Kidney (tissue), 14 donors: ENCODE results near the gene PCDH12. TPM values are rescaled to one million over a fixed set of nuclear protein-coding genes. Genes with fewer than 3 reads are reported as not detected.
A peak's percentile ranks its signal among the peaks of the same experiment; 100 is the strongest.

Experiments
- DNase-seq, 5 donors: peaks; one replicate each; pipeline ENCODE4 v3.0.0-alpha.2; 2013 to 2020
- FAIRE-seq: peaks from 2 replicates; lab custom pipeline; 2012; peaks lifted over from hg19 to GRCh38; lab: Jason Lieb, UNC
- H3K27ac ChIP-seq, 2 donors: one replicate each; pipeline ENCODE4 v1.7.0; 2013; ENCODE audit warnings: low read depth in 2 of 2, low read length in 2 of 2, inconsistent platforms in 1 of 2
- H3K27me3 ChIP-seq: one replicate; pipeline ENCODE4 v1.7.1; 2013; ENCODE audit warnings: low read length, inconsistent platforms; ENCODE audit not compliant: control insufficient read depth, insufficient read depth
- H3K36me3 ChIP-seq, 3 donors: one replicate each; pipeline versions ENCODE4 v1.7.0 to v1.7.1; 2013; ENCODE audit warnings: low read length in 3 of 3, control low read depth in 1 of 3, inconsistent platforms in 1 of 3; ENCODE audit not compliant: insufficient read depth in 3 of 3, control insufficient read depth in 2 of 3
- H3K4me1 ChIP-seq, 3 donors: one replicate each; pipeline versions ENCODE4 v1.7.0 to v1.7.1; 2013; ENCODE audit warnings: low read length in 3 of 3, inconsistent platforms in 1 of 3, low read depth in 1 of 3; ENCODE audit not compliant: control insufficient read depth in 2 of 3, insufficient read depth in 2 of 3
- H3K4me3 ChIP-seq, 3 donors: one replicate each; pipeline versions ENCODE4 v1.7.0 to v1.8.1; 2013; ENCODE audit warnings: low read length in 3 of 3, control low read depth in 1 of 3, inconsistent platforms in 1 of 3
- H3K9ac ChIP-seq, 3 donors: one replicate each; pipeline versions ENCODE4 v1.7.0 to v1.7.1; 2013; ENCODE audit warnings: low read length in 3 of 3, control low read depth in 1 of 3, inconsistent platforms in 1 of 3
- H3K9me3 ChIP-seq, 3 donors: one replicate each; pipeline versions ENCODE4 v1.7.0 to v1.7.1; 2013; ENCODE audit warnings: low read length in 3 of 3, control low read depth in 1 of 3, inconsistent platforms in 1 of 3; ENCODE audit not compliant: control insufficient read depth in 2 of 3, insufficient read depth in 1 of 3
- intact Hi-C: fragments of 100-400 bp; cut with DNase I; formaldehyde crosslinking; loops from one replicate; pipeline ENCODE4 v1.11.1; 2022
- polyA plus RNA-seq: library from polyadenylated mRNA; stranded (reverse); fragments of 350-450 nt; fragmentation: Illumina TruSeq; extraction: RNeasy Lipid Tissue Mini Kit (QIAGEN cat#74804); gene quantifications from one replicate; pipeline ENCODE4 v1.2.3, GENCODE V29; 2014; ENCODE audit warnings: low read depth, low replicate concordance; ENCODE audit not compliant: insufficient read depth
- total RNA-seq: library from RNA; stranded (reverse); fragmentation: NEBNext Ultra II Directional; extraction: Animal tissue kit (Norgen Biotek cat#: 25700); gene quantifications from one replicate; pipeline ENCODE4 v1.2.1, GENCODE V29; 2021
- TF ChIP-seq, protein P1 (sequence below): IDR thresholded peaks from 3 replicates; pipeline ENCODE4 v1.5.1; 2012; ENCODE audit warnings: mild to moderate bottlenecking, moderate library complexity, borderline replicate concordance; ENCODE audit not compliant: insufficient read depth; ENCODE audit errors: extremely low read depth
- donor health status: control.
- donor health status: control.
- donor health status: control.
- donor health status: control.
- donor health status: control.
- donor health status: DM: yes; HTN: yes; CAD: no.
- donor health status: Normal renal cell carcinoma (clear cell type).

PCDH12 gene
- total and polyA plus RNA-seq, 2 donors from 2014 or later: 7.4 to 14.1 TPM

DNA sequence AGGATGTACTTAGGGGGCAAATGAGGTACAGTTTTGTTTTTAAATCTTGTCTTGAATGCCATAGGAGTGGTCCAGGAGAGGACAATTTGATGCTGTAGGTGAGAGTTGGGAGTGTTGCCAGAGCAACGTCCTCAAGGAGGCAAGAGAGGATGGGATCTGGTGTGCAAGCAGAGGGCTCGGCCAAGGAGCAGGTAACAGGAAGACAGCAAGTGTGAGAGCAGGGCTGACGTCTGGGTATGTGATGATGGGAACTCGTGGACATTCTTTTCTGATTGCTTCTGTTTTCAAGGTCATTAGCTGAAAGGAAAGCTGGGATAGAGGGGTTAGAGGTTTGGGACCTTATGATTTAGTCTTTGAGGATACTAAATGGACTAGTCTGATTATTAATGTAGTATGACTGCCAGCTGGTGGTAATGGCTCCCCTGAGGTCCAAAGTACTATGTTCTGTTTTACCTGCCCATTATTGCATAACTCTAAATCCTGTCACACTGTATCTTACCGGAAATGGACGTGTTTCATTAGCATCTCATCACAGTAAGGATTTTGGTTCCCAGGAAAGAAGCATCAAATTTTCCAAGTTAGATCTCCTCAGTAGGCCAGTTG, 39.5 kb upstream of the PCDH12 start:
- H3K27ac ChIP-seq: no peak overlapping the region
- H3K9ac ChIP-seq: no peak overlapping the region
- intact Hi-C loops: loop anchor here (10.0 kb wide), 1 partner anchor 147 kb away; no protein-coding TSS in a partner anchor
- H3K27me3 ChIP-seq: no peaks in the 10 kb centered on the region
- peaks cover 5 to 38% (median 25%) of the 10 kb centered on the region in 3 donors for H3K36me3 ChIP-seq
- no peak overlapping the region for H3K4me3 ChIP-seq
- no peaks in the 10 kb centered on the region for H3K9me3 ChIP-seq
- peaks cover 0 to 6% (median 2%) of the 10 kb centered on the region in 3 donors for H3K4me1 ChIP-seq
- DNase-seq (no peak), FAIRE-seq (no peak)
- TF ChIP-seq, protein P1, sequence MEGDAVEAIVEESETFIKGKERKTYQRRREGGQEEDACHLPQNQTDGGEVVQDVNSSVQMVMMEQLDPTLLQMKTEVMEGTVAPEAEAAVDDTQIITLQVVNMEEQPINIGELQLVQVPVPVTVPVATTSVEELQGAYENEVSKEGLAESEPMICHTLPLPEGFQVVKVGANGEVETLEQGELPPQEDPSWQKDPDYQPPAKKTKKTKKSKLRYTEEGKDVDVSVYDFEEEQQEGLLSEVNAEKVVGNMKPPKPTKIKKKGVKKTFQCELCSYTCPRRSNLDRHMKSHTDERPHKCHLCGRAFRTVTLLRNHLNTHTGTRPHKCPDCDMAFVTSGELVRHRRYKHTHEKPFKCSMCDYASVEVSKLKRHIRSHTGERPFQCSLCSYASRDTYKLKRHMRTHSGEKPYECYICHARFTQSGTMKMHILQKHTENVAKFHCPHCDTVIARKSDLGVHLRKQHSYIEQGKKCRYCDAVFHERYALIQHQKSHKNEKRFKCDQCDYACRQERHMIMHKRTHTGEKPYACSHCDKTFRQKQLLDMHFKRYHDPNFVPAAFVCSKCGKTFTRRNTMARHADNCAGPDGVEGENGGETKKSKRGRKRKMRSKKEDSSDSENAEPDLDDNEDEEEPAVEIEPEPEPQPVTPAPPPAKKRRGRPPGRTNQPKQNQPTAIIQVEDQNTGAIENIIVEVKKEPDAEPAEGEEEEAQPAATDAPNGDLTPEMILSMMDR: no peak

DNA sequence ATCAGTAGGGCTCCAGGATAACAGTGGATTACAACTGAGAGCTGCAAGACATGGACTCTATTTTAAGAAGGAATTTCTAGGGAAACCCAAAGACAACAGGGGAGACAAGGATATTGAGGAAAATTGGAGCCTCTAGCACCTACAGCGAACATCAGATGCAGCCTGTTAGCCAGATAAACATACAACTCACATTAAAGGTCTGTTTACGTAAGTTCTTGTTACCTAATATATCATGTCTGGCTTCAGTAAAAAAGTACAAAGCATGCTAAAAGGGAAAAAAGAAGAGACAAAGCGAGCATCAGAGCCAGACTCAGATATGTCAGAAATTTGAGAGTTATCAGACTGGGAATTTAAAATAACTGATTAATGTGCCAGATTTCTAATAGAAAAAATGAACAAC, 37.7 kb upstream of the PCDH12 start:
- Histone ChIP-seq H3K27ac (no peak overlapping the region), H3K4me3 (no peak overlapping the region), H3K9me3 (no peaks in the 10 kb centered on the region), H3K9ac (no peak overlapping the region), H3K36me3 (peaks cover 5 to 24% (median 13%) of the 10 kb centered on the region in 3 donors), H3K4me1 (peaks cover 0 to 6% (median 2%) of the 10 kb centered on the region in 3 donors), H3K27me3 (no peaks in the 10 kb centered on the region)
- intact Hi-C loops: loop anchor here (10.0 kb wide), 1 partner anchor 149 kb away; no protein-coding TSS in a partner anchor
- FAIRE-seq (no peak), DNase-seq (peak in 2 of 5 donors; percentile 31 to 58)
- TF ChIP-seq, protein P1: no peak

DNA sequence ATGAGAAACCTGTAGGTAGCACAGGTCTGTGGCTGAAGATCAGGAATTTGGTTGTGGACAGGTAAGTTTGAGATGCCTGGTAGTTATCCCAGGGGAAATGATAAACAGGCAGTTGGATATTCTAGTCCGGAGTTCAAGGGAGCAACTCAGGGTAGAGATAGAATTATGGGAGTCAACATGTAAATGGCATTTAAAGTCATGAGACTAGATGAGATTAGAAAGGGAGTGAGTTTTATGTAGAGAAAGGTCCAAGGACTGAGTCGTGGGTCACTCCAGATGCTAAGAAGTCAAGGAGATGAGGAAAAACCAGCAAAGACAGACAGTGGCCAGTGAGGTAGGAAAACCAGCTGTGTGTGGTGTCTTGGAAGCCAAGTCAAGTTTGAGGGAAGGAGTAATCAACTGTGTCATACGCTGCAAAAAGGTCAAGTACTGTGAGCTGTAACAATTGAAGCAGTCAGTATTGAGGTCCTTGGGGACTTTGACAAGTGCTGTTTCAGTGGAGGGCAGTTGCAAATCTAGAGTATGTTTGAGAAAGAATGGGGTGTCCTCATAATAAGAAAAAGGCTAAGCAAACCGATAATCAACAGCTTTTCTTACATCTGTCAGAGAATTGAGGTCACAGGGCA, 36.6 kb upstream of the PCDH12 start:
- Histone ChIP-seq H3K27me3 (no peaks in the 10 kb centered on the region), H3K27ac (no peak overlapping the region), H3K9me3 (no peaks in the 10 kb centered on the region), H3K4me1 (peaks cover 0 to 6% (median 2%) of the 10 kb centered on the region in 3 donors), H3K4me3 (no peak overlapping the region), H3K9ac (no peak overlapping the region), H3K36me3 (peaks cover 5 to 24% (median 12%) of the 10 kb centered on the region in 3 donors)
- no peak for FAIRE-seq
- TF ChIP-seq, protein P1: no peak
- DNase-seq: no peak
- intact Hi-C loops: loop anchor here (10.0 kb wide), 1 partner anchor 150 kb away; no protein-coding TSS in a partner anchor
